Parathyroid adenoma (tissue), 2 donors: ENCODE data around the gene KCTD21.

Source experiments
- H2AFZ ChIP-seq: fragments of 300-600 bp; sonication (generic); one replicate; pipeline ENCODE4 v1.7.0; 2017; ENCODE audit warnings: antibody characterized with exemption, mild to moderate bottlenecking
- H3K27ac ChIP-seq: fragments of 300-600 bp; sonication (generic); one replicate; pipeline ENCODE4 v1.7.0; 2017
- H3K27me3 ChIP-seq: fragments of 300-600 bp; sonication (generic); one replicate; pipeline ENCODE4 v1.7.0; 2017; ENCODE audit warnings: low read length; ENCODE audit not compliant: control insufficient read depth, insufficient read depth
- H3K36me3 ChIP-seq: fragments of 300-600 bp; sonication (generic); one replicate; pipeline ENCODE4 v1.7.0; 2017; ENCODE audit warnings: low read length; ENCODE audit not compliant: control insufficient read depth, insufficient read depth
- H3K4me1 ChIP-seq: fragments of 300-600 bp; sonication (generic); one replicate; pipeline ENCODE4 v1.7.0; 2017; ENCODE audit warnings: control low read depth
- H3K4me2 ChIP-seq: fragments of 300-600 bp; sonication (generic); one replicate; pipeline ENCODE4 v1.7.0; 2017; ENCODE audit warnings: low read length
- H3K4me3 ChIP-seq: fragments of 300-600 bp; sonication (generic); one replicate; pipeline ENCODE4 v1.7.0; 2017; ENCODE audit warnings: low read depth, low read length
- H3K79me2 ChIP-seq: fragments of 300-600 bp; sonication (generic); one replicate; pipeline ENCODE4 v1.7.0; 2017; ENCODE audit warnings: control low read depth
- H3K9ac ChIP-seq: fragments of 300-600 bp; sonication (generic); one replicate; pipeline ENCODE4 v1.7.0; 2017; ENCODE audit warnings: mild to moderate bottlenecking
- H3K9me3 ChIP-seq: fragments of 300-600 bp; sonication (generic); one replicate; pipeline ENCODE4 v1.7.0; 2017; ENCODE audit warnings: low read length; ENCODE audit not compliant: control insufficient read depth
- TF ChIP-seq, protein P1 (sequence below): fragments of 300-600 bp; sonication (generic); IDR thresholded peaks from one replicate; pipeline ENCODE4 v1.7.0; 2017; ENCODE audit warnings: antibody characterized with exemption, mild to moderate bottlenecking
- donor health status: primary hyperparathyroidism.

Gene KCTD21

GRCh38 chr11:78190871-78191538 is 2.6 kb upstream of the KCTD21 start:
- Histone ChIP-seq H2AFZ (no peak overlapping the region), H3K9ac (no peak overlapping the region), H3K79me2 (peaks cover 18% of the 10 kb centered on the region), H3K27me3 (no peaks in the 10 kb centered on the region), H3K4me3 (no peak overlapping the region), H3K4me2 (no peak overlapping the region), H3K4me1 (peaks cover 14% of the 10 kb centered on the region), H3K9me3 (no peaks in the 10 kb centered on the region), H3K36me3 (no peaks in the 10 kb centered on the region), H3K27ac (no peak overlapping the region)
- TF ChIP-seq, protein P1, sequence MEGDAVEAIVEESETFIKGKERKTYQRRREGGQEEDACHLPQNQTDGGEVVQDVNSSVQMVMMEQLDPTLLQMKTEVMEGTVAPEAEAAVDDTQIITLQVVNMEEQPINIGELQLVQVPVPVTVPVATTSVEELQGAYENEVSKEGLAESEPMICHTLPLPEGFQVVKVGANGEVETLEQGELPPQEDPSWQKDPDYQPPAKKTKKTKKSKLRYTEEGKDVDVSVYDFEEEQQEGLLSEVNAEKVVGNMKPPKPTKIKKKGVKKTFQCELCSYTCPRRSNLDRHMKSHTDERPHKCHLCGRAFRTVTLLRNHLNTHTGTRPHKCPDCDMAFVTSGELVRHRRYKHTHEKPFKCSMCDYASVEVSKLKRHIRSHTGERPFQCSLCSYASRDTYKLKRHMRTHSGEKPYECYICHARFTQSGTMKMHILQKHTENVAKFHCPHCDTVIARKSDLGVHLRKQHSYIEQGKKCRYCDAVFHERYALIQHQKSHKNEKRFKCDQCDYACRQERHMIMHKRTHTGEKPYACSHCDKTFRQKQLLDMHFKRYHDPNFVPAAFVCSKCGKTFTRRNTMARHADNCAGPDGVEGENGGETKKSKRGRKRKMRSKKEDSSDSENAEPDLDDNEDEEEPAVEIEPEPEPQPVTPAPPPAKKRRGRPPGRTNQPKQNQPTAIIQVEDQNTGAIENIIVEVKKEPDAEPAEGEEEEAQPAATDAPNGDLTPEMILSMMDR, result no peak

DNA sequence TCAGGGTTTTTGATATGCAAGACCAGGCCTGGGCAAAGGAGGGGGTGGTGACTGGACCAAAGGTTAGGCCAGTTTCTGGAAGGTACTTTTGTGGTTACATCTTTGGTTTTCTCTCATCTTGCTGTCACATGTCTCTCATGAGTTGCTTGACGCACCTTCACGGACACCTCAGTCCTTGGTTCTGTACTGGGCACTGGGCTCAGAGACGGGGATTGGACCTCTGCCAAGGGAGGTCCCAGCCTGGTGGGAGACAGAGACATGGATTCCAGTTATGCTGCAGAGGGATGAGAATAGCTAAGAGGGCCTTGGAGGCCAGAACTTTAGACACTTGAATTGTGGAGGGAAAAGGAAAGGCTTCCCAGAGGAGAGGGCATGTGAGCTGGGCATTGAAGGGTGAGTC is 1.9 kb upstream of the KCTD21 start:
- Histone ChIP-seq H3K4me3 (no peak overlapping the region), H2AFZ (no peak overlapping the region), H3K4me2 (no peak overlapping the region), H3K9ac (no peak overlapping the region), H3K79me2 (peaks cover 18% of the 10 kb centered on the region), H3K9me3 (no peaks in the 10 kb centered on the region), H3K36me3 (no peaks in the 10 kb centered on the region), H3K4me1 (peaks cover 14% of the 10 kb centered on the region), H3K27ac (no peak overlapping the region), H3K27me3 (no peaks in the 10 kb centered on the region)
- TF ChIP-seq, protein P1, result no peak

DNA sequence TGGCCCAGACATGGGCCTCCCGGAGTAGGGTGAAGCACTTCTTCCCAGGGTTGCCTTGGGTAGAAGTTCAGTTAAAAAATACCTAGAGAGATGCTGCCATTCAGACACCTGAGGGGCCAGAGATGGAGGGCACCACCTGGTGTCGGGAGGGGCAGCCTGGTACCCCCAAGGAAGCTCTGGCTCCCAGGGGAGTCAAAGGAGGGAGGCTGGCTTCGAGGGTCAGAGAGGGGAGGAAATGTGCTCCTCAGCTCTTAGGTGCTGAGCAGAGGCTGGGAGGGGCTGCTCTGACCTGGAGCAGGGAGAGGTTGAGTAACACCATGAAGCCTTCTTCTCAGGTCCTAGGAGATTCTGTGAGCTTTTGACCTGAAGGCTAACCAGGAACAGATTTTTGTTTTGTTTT is 1.4 kb upstream of the KCTD21 start:
- peaks cover 18% of the 10 kb centered on the region for H3K79me2 ChIP-seq
- peak overlapping the region; percentile 60 for H2AFZ ChIP-seq
- H3K36me3 ChIP-seq, result no peaks in the 10 kb centered on the region
- no peak overlapping the region for H3K9ac ChIP-seq
- TF ChIP-seq, protein P1, result no peak
- no peaks in the 10 kb centered on the region for H3K9me3 ChIP-seq
- peak overlapping the region; percentile 61 for H3K4me2 ChIP-seq
- H3K4me3 ChIP-seq, result no peak overlapping the region
- peak overlapping the region; percentile 44 for H3K27ac ChIP-seq
- peaks cover 14% of the 10 kb centered on the region for H3K4me1 ChIP-seq
- no peaks in the 10 kb centered on the region for H3K27me3 ChIP-seq

DNA sequence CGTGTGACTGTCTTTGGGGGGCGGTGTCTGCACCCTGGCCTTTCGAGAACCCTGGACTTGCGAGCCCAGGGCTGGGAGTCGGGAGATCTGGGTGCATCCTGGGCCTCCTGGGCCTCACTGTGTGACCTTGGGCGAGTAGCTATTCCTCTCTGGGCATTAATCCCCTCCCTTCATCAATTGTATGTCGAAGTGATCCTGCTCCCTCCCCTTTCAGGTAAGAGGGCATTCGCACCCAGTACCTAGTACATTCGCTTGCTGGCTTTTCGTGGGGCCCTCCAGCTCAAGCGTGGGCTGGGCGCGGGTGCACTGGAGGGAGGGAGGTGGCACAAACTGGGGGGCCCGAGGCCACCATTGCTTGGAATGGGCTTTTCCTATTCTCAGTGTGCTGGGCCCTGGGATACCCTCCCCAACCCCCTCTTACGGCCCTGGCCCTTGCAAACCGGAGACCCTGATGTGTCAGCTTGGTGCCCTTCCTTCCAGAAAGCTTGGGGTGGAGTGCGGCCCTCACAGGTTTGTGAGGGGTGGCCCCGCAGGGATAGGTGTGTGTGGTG is 823 bp upstream of the KCTD21 start:
- TF ChIP-seq, protein P1, result no peak
- H3K9ac ChIP-seq, result peak overlapping the region; percentile 37
- peaks cover 14% of the 10 kb centered on the region for H3K4me1 ChIP-seq

More for the DNA sequence above, 823 bp upstream of the KCTD21 start:
- Histone ChIP-seq H3K27me3 (no peaks in the 10 kb centered on the region), H3K9me3 (no peaks in the 10 kb centered on the region), H2AFZ (peak overlapping the region; percentile 60), H3K4me2 (peak overlapping the region; percentile 61), H3K36me3 (no peaks in the 10 kb centered on the region), H3K79me2 (peaks cover 14% of the 10 kb centered on the region), H3K27ac (peak overlapping the region; percentile 44), H3K4me3 (peak overlapping the region; percentile 87)
